Caki2 (cell line): ENCODE results near the gene PIP5K1B. TPM values are rescaled to one million over a fixed set of nuclear protein-coding genes. Genes with fewer than 3 reads are reported as not detected.
A peak's percentile ranks its signal among the peaks of the same experiment; 100 is the strongest.
"Not testable (repeated sequence)": the region's sequence is repeated elsewhere in the genome, so short reads cannot be mapped to it uniquely, and the experiment has no call there.

ENCODE experiments used
- DNase-seq: peaks from one replicate; pipeline ENCODE4 v3.0.0-alpha.2; 2015; ENCODE audit warnings: low read depth
- in situ Hi-C: cut with HindIII; loops from 2 replicates; pipeline ENCODE4 v1.10.0; 2016; ENCODE audit warnings: low sequenced_read_pairs, low pct_unique_long_range_greater_than_20kb, mixed read lengths
- total RNA-seq: library from RNA; depleted of rRNA; stranded (reverse); fragments of >200 nt; shearing (Covaris generic); gene quantifications from 2 replicates; pipeline ENCODE4 v1.2.3, GENCODE V29; 2014; ENCODE audit warnings: low replicate concordance; rRNA removed

PIP5K1B gene
- total RNA-seq, 1 experiment from 2014 or later: not detected

DNA sequence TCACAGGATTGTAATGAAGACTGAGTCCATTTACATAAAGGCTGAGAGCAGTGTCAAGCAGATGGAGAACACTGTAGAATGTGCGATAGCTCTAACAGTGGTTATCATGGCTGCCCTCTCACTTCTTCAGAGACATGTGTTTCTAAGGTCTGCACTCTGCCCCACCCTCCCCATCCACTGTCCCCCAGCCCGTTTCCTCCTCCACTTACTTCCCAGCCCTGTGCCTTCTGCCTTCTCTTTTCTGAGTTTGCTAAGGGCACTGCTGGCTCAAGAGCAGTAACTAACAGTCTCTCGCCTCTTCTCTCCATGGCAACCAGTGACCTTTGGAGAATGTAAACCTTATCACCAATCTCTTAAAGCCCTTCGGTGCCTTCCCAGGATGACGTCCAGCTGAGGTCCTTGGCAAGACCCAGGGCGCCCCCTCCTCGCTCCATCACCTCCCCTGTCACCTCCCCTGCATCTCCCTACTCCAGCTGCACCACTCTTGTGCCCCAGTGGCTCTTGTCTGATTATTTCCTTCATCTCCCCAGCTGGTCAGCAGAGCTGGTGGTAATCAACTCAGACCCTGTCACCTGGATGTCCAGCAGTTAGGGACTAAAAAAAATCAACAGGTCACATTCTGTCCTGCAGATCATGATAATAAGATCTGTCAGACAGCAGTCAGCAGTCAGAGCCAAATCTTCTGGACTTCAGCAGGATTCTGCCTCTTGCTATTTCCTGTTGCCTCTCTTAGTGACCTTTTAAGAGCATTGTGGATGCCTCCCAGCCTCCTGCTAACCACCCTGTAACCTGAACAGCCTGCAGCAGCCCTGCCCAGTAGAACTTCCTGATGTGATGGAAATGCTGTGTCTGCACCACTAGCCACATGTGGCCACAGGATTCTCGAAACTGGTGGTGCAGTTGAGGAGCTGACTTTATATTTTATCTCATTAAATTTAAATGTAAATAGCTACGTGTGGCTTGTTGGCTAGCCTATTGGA lies 339.5 kb downstream of the PIP5K1B start:
- in situ Hi-C loops: no loop called here
- peak; percentile 14 for DNase-seq

GRCh38 chr9:69045821-69046220 lies 340.8 kb downstream of the PIP5K1B start:
- DNase-seq: no peak
- in situ Hi-C loops: no loop called here

GRCh38 chr9:69046723-69047122 lies 341.7 kb downstream of the PIP5K1B start:
- in situ Hi-C loops: no loop called here
- no peak for DNase-seq

GRCh38 chr9:69047371-69047770 lies 342.3 kb downstream of the PIP5K1B start:
- no peak for DNase-seq
- in situ Hi-C loops: no loop called here

DNA sequence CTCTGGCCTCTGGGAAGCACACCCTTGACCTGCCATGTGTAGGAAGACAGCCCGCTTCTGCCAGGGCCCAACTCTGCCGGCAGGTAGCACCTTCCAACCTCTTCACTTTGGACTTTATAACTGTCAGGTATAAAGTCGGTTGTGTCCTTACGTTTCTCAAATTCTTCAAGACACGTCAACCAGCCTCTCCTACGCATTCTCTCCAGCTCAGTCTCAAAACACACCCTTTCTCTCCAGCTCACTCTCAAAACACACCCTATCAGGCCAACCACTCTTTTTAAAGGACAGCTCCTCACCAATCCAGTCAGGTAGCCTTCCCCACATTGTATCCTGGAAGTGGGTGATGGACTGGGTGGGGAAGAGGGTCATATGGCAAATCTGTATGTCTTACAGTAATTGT lies 344.1 kb downstream of the PIP5K1B start:
- in situ Hi-C loops: no loop called here
- DNase-seq: no peak

GRCh38 chr9:69050936-69051335 lies 345.9 kb downstream of the PIP5K1B start:
- DNase-seq, in situ Hi-C loops: not testable (repeated sequence)

GRCh38 chr9:69054989-69055388 lies 349.9 kb downstream of the PIP5K1B start:
- in situ Hi-C loops: no loop called here
- no peak for DNase-seq

- DNase-seq: no peak
- in situ Hi-C loops: no loop called here
Observed at GRCh38 chr9:69056191-69056815, 351.3 kb downstream of the PIP5K1B start.

DNA sequence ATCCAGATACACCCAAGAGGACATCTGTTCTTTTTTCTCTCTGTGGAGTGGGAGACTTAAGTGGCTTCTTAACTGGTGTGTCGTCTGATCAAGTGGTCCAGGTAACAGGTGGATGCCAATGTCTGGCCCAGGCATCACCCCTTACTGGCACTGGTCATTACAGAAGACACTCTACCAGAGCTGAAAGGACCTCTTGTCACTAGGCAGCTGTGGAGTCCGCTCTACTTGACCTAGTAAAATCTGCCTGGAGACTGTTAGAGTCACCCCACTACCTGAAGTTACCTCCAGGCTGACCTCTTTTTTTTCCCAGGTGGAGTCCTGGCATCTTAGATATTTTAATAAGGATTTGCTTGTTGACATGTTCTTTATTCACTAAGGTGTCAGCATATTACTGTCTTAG lies 353.1 kb downstream of the PIP5K1B start:
- in situ Hi-C loops: no loop called here
- no peak for DNase-seq

Other genes starting within 250 kb of the PIP5K1B start
- not detected in 2 replicates for gene TMEM252, start 164.4 kb upstream of the PIP5K1B start, total RNA-seq